Vagina (tissue), 2 donors: ENCODE measurements around the gene ZNF469. TPM values are rescaled to one million over a fixed set of nuclear protein-coding genes. Genes with fewer than 3 reads are reported as not detected.

Experiments used
- DNase-seq, 2 donors: peaks; one replicate each; pipeline ENCODE4 v3.0.0-alpha.2; 2017; ENCODE audit errors: extremely low spot score in 2 of 2
- H3K27ac ChIP-seq: fragments of 200-600 bp; sonication (generic); one replicate; pipeline ENCODE4 v1.5.1; 2019
- H3K27me3 ChIP-seq: fragments of 200-600 bp; sonication (generic); one replicate; pipeline ENCODE4 v1.5.1; 2019
- H3K36me3 ChIP-seq, 2 donors: fragments of 200-600 bp; sonication (generic); one replicate each; pipeline ENCODE4 v1.5.1; 2017 to 2019
- H3K4me1 ChIP-seq: fragments of 200-600 bp; sonication (generic); one replicate; pipeline ENCODE4 v1.5.1; 2019
- H3K4me3 ChIP-seq, 2 donors: fragments of 200-600 bp; sonication (generic); 1 replicate in 1 of 2; 2 replicates in 1 of 2; pipeline ENCODE4 v1.5.1; 2016 to 2019
- H3K9me3 ChIP-seq: fragments of 200-600 bp; sonication (generic); one replicate; pipeline ENCODE4 v1.5.1; 2019
- POLR2A ChIP-seq, 2 donors: fragments of 450-650 bp; IDR thresholded peaks; one replicate each; pipeline ENCODE4 v1.6.1; 2017; ENCODE audit warnings: antibody characterized with exemption in 2 of 2, mild to moderate bottlenecking in 2 of 2, moderate library complexity in 2 of 2
- POLR2AphosphoS5 ChIP-seq, 2 donors: sonication (generic); formaldehyde crosslinking; IDR thresholded peaks; one replicate each; pipeline ENCODE4 v1.9.0; 2017; ENCODE audit warnings: antibody characterized with exemption in 2 of 2, mild to moderate bottlenecking in 2 of 2, low read depth in 1 of 2; ENCODE audit not compliant: insufficient read depth in 1 of 2
- intact Hi-C: fragments of 100-400 bp; cut with DNase I; formaldehyde crosslinking; loops from one replicate; pipeline ENCODE4 v1.15.1; 2023
- total RNA-seq: library from RNA; depleted of rRNA; stranded (reverse); fragments of >200 nt; gene quantifications from one replicate; pipeline ENCODE4 v1.2.3, GENCODE V29; 2016
- TF ChIP-seq, protein P1 (sequence below), 3 experiments: fragments of 450-650 bp in 2 of 3; fragments of 200-600 bp in 1 of 3; sonication (generic) in 1 of 3; IDR thresholded peaks; one replicate each; pipeline ENCODE4 v1.5.1; 2017 to 2019; ENCODE audit warnings: antibody characterized with exemption in 3 of 3, mild to moderate bottlenecking in 2 of 3, moderate library complexity in 2 of 3

The ZNF469 gene
- total RNA-seq, 1 donor from 2014 or later: 2.2 TPM

DNA sequence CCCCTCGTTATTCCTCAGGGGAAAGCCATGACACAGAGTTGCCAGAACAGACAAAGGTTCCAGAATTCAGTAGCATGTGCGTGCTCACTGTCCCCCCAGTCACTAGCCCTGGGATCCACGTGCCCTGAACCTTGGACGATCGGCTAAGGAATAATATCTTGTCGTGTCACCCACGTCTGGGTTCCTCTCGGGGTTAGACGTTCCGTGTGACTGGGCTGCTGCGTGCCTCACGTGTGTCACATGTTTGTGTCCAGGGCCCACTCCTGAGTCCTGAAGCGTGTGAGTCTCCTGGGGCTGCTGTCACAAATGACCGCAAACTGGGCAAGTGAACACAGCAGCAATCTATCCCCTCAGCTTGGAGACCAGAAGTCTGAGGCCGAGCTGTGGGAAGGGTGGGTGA lies 12.4 kb upstream of the ZNF469 start:
- intact Hi-C loops: no loop called here
- H3K36me3 ChIP-seq: no peaks in the 10 kb centered on the region
- no peak overlapping the region for H3K4me3 ChIP-seq
- H3K27ac ChIP-seq: no peak overlapping the region
- H3K4me1 ChIP-seq: no peaks in the 10 kb centered on the region
- H3K9me3 ChIP-seq: no peaks in the 10 kb centered on the region
- H3K27me3 ChIP-seq: no peaks in the 10 kb centered on the region
- TF ChIP-seq, protein P1, sequence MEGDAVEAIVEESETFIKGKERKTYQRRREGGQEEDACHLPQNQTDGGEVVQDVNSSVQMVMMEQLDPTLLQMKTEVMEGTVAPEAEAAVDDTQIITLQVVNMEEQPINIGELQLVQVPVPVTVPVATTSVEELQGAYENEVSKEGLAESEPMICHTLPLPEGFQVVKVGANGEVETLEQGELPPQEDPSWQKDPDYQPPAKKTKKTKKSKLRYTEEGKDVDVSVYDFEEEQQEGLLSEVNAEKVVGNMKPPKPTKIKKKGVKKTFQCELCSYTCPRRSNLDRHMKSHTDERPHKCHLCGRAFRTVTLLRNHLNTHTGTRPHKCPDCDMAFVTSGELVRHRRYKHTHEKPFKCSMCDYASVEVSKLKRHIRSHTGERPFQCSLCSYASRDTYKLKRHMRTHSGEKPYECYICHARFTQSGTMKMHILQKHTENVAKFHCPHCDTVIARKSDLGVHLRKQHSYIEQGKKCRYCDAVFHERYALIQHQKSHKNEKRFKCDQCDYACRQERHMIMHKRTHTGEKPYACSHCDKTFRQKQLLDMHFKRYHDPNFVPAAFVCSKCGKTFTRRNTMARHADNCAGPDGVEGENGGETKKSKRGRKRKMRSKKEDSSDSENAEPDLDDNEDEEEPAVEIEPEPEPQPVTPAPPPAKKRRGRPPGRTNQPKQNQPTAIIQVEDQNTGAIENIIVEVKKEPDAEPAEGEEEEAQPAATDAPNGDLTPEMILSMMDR (IDR thresholded peaks at IDR 0.05): no peak
- TF ChIP-seq POLR2AphosphoS5 (IDR thresholded peaks at IDR 0.05; ENCODE audit: insufficient read depth in 1 of 2, low read depth in 1 of 2) (no peak), POLR2A (IDR thresholded peaks at IDR 0.05) (no peak)
- DNase-seq: no peak

DNA sequence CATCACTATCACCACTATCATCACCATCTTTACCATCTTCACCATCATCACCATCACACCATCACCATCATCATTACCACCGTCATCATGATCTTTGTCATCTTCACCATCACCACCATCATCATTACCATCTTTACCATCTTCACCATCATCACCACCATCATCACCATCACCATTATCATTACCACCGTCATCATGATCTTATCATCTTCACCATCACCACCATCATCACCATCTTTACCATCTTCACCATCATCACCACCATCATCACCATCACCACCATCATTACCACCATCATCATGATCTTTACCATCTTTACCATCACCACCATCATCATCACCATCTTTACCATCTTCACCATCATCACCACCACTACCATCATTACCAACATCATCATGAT lies 10.2 kb upstream of the ZNF469 start:
- no peak for DNase-seq
- Histone ChIP-seq H3K9me3 (no peaks in the 10 kb centered on the region), H3K27me3 (no peaks in the 10 kb centered on the region), H3K4me1 (no peaks in the 10 kb centered on the region), H3K27ac (no peak overlapping the region), H3K4me3 (no peak overlapping the region), H3K36me3 (no peaks in the 10 kb centered on the region)
- TF ChIP-seq POLR2A (IDR thresholded peaks at IDR 0.05): no peak
- TF ChIP-seq, protein P1 (IDR thresholded peaks at IDR 0.05): no peak
- TF ChIP-seq POLR2AphosphoS5 (IDR thresholded peaks at IDR 0.05; ENCODE audit: insufficient read depth in 1 of 2, low read depth in 1 of 2): no peak
- intact Hi-C loops: no loop called here

DNA sequence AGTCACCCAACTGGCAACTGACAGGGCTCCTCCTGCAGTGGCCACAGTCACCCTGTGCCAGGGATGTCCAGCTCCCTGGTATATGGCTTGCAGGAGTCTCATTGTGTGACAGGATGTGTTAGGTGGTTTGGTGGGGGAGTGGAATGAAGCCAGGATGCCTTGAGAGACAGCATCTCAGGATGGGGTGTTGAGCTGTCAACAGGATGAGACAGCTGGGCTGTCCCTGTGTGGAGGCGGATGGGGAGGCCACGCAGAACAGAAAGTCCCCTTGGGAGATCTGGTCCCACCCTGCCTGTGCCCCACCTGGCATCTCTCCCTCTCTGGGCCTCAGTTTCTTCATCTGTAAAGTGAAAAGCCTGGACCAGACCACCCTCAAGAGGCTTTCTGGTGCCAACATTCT lies 9.5 kb upstream of the ZNF469 start:
- no peak for DNase-seq

DNA sequence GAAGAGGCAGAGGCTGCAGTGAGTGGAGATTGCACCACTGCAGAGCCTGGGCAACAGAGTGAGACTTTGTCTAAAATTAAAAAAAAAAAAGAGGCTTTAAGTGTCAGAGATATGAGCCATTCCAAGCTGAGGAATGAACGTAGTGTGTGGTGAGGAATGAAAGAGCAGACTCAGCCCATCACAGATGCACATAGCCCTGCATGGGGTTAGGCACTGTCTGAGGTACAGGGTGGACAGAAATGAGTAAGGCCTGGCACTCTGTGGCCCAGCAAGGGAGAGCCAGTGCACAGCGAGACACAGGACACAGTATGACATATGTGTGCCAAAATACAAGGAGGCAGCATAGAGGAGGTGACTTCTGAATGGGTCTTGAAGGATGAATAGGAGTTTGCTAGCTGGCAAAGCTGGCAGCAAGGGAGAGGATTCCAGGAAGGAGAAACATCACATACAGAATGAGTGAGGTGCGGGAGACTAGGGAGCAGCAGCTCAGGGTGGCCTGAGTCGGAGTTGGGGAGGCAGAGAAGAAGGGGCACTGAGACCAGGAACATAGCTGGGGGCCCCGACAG lies 8.7 kb upstream of the ZNF469 start:
- TF ChIP-seq, protein P1 (IDR thresholded peaks at IDR 0.05): no peak
- TF ChIP-seq POLR2AphosphoS5 (IDR thresholded peaks at IDR 0.05; ENCODE audit: insufficient read depth in 1 of 2, low read depth in 1 of 2): no peak
- TF ChIP-seq POLR2A (IDR thresholded peaks at IDR 0.05): no peak

More for the DNA sequence above, 9.5 kb upstream of the ZNF469 start:
- Histone ChIP-seq H3K9me3 (no peaks in the 10 kb centered on the region), H3K4me3 (no peak overlapping the region), H3K4me1 (no peaks in the 10 kb centered on the region), H3K27me3 (no peaks in the 10 kb centered on the region), H3K36me3 (no peaks in the 10 kb centered on the region), H3K27ac (no peak overlapping the region)
- intact Hi-C loops: no loop called here
- TF ChIP-seq, protein P1 (IDR thresholded peaks at IDR 0.05): no peak
- TF ChIP-seq POLR2AphosphoS5 (IDR thresholded peaks at IDR 0.05; ENCODE audit: insufficient read depth in 1 of 2, low read depth in 1 of 2): no peak
- no peak for TF ChIP-seq POLR2A (IDR thresholded peaks at IDR 0.05)

DNA sequence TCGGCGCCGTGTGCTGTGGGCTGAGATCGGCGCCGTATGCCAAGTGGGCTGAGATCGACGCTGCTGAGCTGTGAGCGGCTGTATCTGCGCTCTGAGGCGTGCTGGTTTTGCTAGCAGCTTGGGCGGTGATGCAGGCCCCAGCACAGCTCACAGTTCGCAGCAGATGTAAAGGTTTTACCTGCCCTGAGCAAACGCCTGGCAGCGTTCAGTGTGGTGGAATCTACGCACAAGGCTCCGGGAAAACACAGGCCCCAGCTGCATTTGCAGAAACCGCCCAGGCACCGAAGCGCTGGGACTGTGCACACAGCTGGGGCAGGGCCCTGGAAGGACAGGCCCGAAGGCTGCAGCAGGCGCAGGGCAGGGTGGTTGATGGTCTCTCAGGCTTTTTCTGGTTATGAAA lies 8.0 kb upstream of the ZNF469 start:
- H3K9me3 ChIP-seq: no peaks in the 10 kb centered on the region
- no peak overlapping the region for H3K27ac ChIP-seq
- intact Hi-C loops: no loop called here
- no peaks in the 10 kb centered on the region for H3K36me3 ChIP-seq
- H3K4me1 ChIP-seq: no peaks in the 10 kb centered on the region
- TF ChIP-seq POLR2AphosphoS5 (IDR thresholded peaks at IDR 0.05; ENCODE audit: insufficient read depth in 1 of 2, low read depth in 1 of 2) (no peak), POLR2A (IDR thresholded peaks at IDR 0.05) (no peak)
- TF ChIP-seq, protein P1 (IDR thresholded peaks at IDR 0.05): no peak
- DNase-seq: no peak
- no peak overlapping the region for H3K4me3 ChIP-seq
- H3K27me3 ChIP-seq: no peaks in the 10 kb centered on the region

More for the DNA sequence above, 8.7 kb upstream of the ZNF469 start:
- Histone ChIP-seq H3K27ac (no peak overlapping the region), H3K27me3 (no peaks in the 10 kb centered on the region), H3K4me3 (no peak overlapping the region), H3K4me1 (no peaks in the 10 kb centered on the region), H3K9me3 (no peaks in the 10 kb centered on the region), H3K36me3 (no peaks in the 10 kb centered on the region)
- no peak for DNase-seq
- intact Hi-C loops: no loop called here
